Panc1 (cell line): ENCODE measurements around the gene TARS1. TPM values are rescaled to one million over a fixed set of nuclear protein-coding genes. Genes with fewer than 3 reads are reported as not detected.

Experiments
- ATAC-seq: fragments of 200-7000 bp; cut with Tn5 transposase; 2 replicates; pipeline ENCODE4 v1.9.1; 2020; ENCODE audit warnings: mild to moderate bottlenecking, moderate library complexity
- BruUV-seq: library from RNA; stranded (reverse); fragments of 400-500 nt; replicated peaks from 2 replicates; lab custom pipeline; 2021; lab: Mats Ljungman, UMichigan
- CTCF ChIA-PET: fragments of 300-600 bp; sonication (Branson Sonifier 250); formaldehyde crosslinking; loops from one replicate; lab custom pipeline; 2022; ENCODE audit warnings: antibody characterized with exemption; lab: Charles Lee
- POLR2A ChIA-PET: fragments of 300-600 bp; sonication (Branson Sonifier 250); formaldehyde crosslinking; loops from one replicate; lab custom pipeline; 2022; ENCODE audit warnings: antibody characterized with exemption; lab: Charles Lee
- DNase-seq: peaks from one replicate; pipeline ENCODE4 v3.0.0-alpha.2; 2010; ENCODE audit warnings: low read depth, low spot score
- H3K27ac ChIP-seq: 2 replicates; pipeline ENCODE4 v1.5.1; 2011; ENCODE audit warnings: mild to moderate bottlenecking, low read length, inconsistent platforms
- H3K27me3 ChIP-seq: fragments of 200-500 bp; sonication (Bioruptor generic); 2 replicates; pipeline ENCODE4 v1.6.0; 2014; ENCODE audit warnings: low read length, inconsistent platforms; ENCODE audit not compliant: control insufficient read depth, insufficient read depth
- H3K36me3 ChIP-seq: fragments of 200-500 bp; sonication (Bioruptor generic); 2 replicates; pipeline ENCODE4 v1.5.1; 2014; ENCODE audit warnings: inconsistent platforms, mild to moderate bottlenecking, low read length, moderate library complexity; ENCODE audit not compliant: control insufficient read depth, insufficient read depth
- H3K4me1 ChIP-seq: 2 replicates; pipeline ENCODE4 v1.5.1; 2011; ENCODE audit warnings: inconsistent platforms, mild to moderate bottlenecking, low read length, moderate library complexity; ENCODE audit not compliant: control insufficient read depth, insufficient read depth
- H3K4me3 ChIP-seq, 2 experiments: 2 replicates each; pipeline ENCODE4 v1.5.1; 2011 to 2012; ENCODE audit warnings: low read depth in 2 of 2, low read length in 2 of 2, mild to moderate bottlenecking in 2 of 2, inconsistent platforms in 1 of 2, moderate library complexity in 1 of 2
- H3K9me3 ChIP-seq: fragments of 200-500 bp; sonication (Bioruptor generic); 2 replicates; pipeline ENCODE4 v1.5.1; 2014; ENCODE audit warnings: low read depth, mild to moderate bottlenecking, inconsistent platforms, low read length, moderate library complexity; ENCODE audit not compliant: control insufficient read depth, insufficient read depth
- CTCF ChIP-seq: fragments of 450-650 bp; IDR thresholded peaks from 2 replicates; pipeline ENCODE4 v1.5.1; 2017; ENCODE audit warnings: mild to moderate bottlenecking
- POLR2AphosphoS5 ChIP-seq: IDR thresholded peaks from 2 replicates; pipeline ENCODE4 v1.6.1; 2012; ENCODE audit warnings: mild to moderate bottlenecking, low read depth, low read length, moderate library complexity
- REST ChIP-seq, 2 experiments: IDR thresholded peaks; 2 replicates each; pipeline ENCODE4 v1.6.1; 2011 to 2012; ENCODE audit warnings: low read depth in 2 of 2, control low read depth in 1 of 2, low read length in 1 of 2, mild to moderate bottlenecking in 1 of 2, moderate library complexity in 1 of 2; ENCODE audit not compliant: insufficient read depth in 1 of 2
- SIN3A ChIP-seq: IDR thresholded peaks from 2 replicates; pipeline ENCODE4 v1.6.1; 2012; ENCODE audit warnings: low read depth, mild to moderate bottlenecking, low read length, moderate library complexity, borderline replicate concordance; ENCODE audit not compliant: insufficient read depth
- TCF7L2 ChIP-seq: IDR thresholded peaks from 2 replicates; pipeline ENCODE4 v1.6.1; 2011; ENCODE audit warnings: mild to moderate bottlenecking, low read depth, low read length, inconsistent platforms
- in situ Hi-C: cut with HindIII; loops from 2 replicates; pipeline ENCODE4 v1.10.0; 2016; ENCODE audit warnings: low sequenced_read_pairs, low pct_unique_long_range_greater_than_20kb
- intact Hi-C: fragments of 100-400 bp; cut with micrococcal nuclease; formaldehyde crosslinking; loops from one replicate; pipeline ENCODE4 v1.10.0; 2022; ENCODE audit not compliant: unreplicated experiment
- total RNA-seq: library from RNA; stranded (reverse); gene quantifications from one replicate; pipeline ENCODE4 v1.2.1, GENCODE V29; 2021; ENCODE audit not compliant: unreplicated experiment

Gene TARS1
- total RNA-seq, 1 experiment from 2014 or later = 258 TPM

DNA sequence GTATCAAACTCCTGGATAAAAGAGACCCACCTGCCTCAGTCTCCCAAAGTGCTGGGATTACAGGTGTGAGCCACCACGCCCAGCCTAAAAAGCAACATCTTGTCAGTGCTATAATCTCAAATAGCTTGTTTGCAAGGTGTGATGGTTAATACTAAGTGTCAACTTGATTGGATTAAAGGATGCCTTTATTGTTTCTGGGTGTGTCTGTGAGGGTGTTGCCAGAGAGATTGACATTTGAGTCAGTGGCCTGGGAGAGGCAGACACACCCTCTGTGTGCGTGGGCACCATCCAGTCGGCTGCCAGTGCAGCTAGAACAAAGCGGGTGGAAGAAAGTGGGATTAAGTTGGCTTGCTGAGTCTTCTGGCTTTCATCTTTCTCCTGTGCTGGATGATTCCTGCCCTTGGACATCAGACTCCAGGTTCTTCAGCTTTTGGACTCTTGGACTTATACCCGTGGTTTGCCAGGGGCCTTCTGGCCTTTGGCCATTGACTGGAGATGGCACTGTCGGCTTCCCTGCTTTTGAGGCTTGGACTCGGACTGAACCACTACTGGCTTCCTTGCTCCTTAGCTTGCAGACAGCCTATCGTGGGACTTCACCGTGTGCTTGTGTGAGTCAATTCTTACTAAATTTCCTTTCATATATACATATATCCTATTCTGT, 28.1 kb downstream of the TARS1 start:
- Histone ChIP-seq H3K27me3 (no peaks in the 10 kb centered on the region), H3K4me3 (no peak overlapping the region), H3K4me1 (no peaks in the 10 kb centered on the region), H3K36me3 (peaks cover 54% of the 10 kb centered on the region), H3K27ac (no peak overlapping the region), H3K9me3 (no peaks in the 10 kb centered on the region)
- in situ Hi-C loops (no loop called here), intact Hi-C loops (no loop called here)
- ChIA-PET POLR2A (no interaction called here), CTCF (no interaction called here)
- ATAC-seq (no peak), DNase-seq (no peak)
- BruUV-seq = no TSS peak
- no peak for TF ChIP-seq POLR2AphosphoS5
- TF ChIP-seq CTCF = no peak
- TF ChIP-seq TCF7L2 = no peak
- no peak for TF ChIP-seq SIN3A
- no peak for TF ChIP-seq REST (IDR thresholded peaks at IDR 0.05; ENCODE audit: insufficient read depth in 1 of 2, low read depth in 2 of 2, low read length in 1 of 2)

- in situ Hi-C loops = no loop called here
Observed at GRCh38 chr5:33470544-33470943, 29.8 kb downstream of the TARS1 start.

More at GRCh38 chr5:33470544-33470943, 29.8 kb downstream of the TARS1 start:
- Histone ChIP-seq H3K4me1 (no peaks in the 10 kb centered on the region), H3K4me3 (no peak overlapping the region), H3K27me3 (no peaks in the 10 kb centered on the region), H3K36me3 (peaks cover 45% of the 10 kb centered on the region), H3K27ac (no peak overlapping the region), H3K9me3 (no peaks in the 10 kb centered on the region)
- CTCF ChIA-PET = interaction anchor here (1.0 kb wide), 1 partner anchor 464 kb away, joined by 3 read pairs; no protein-coding TSS in a partner anchor
- DNase-seq = no peak
- peak; percentile 65; the same call in 1 of the 2 replicates for ATAC-seq
- intact Hi-C loops = loop anchor here (10.0 kb wide), 1 partner anchor 464 kb away; the partner anchor contains the start of gene RXFP3
- TF ChIP-seq CTCF (peak; percentile 45), POLR2AphosphoS5 (no peak), SIN3A (no peak)
- BruUV-seq = no TSS peak
- POLR2A ChIA-PET = no interaction called here
